ENCODE data around the gene TSPAN3.

The TSPAN3 gene

GRCh38 chr15:77048135-77048876 is 22.6 kb downstream of the TSPAN3 start:
- no peak for DNase-seq

GRCh38 chr15:77046704-77047412 is 24.1 kb downstream of the TSPAN3 start:
- DNase-seq: no peak

- DNase-seq: no peak
Observed at GRCh38 chr15:77045985-77046384, 24.9 kb downstream of the TSPAN3 start.

- no peak for DNase-seq
Observed at GRCh38 chr15:77044228-77045042, 26.5 kb downstream of the TSPAN3 start.

- no peak for DNase-seq
Observed at GRCh38 chr15:77042955-77043920, 27.7 kb downstream of the TSPAN3 start.

GRCh38 chr15:77042245-77042919 is 28.5 kb downstream of the TSPAN3 start:
- no peak for DNase-seq

GRCh38 chr15:77040673-77041072 is 30.2 kb downstream of the TSPAN3 start:
- no peak for DNase-seq

GRCh38 chr15:77039848-77040247 is 31.1 kb downstream of the TSPAN3 start:
- no peak for DNase-seq

- no peak for DNase-seq
Observed at GRCh38 chr15:77039217-77039533, 31.7 kb downstream of the TSPAN3 start.

GRCh38 chr15:77038312-77039216 is 32.3 kb downstream of the TSPAN3 start:
- DNase-seq: no peak

GRCh38 chr15:77037388-77038209 is 33.3 kb downstream of the TSPAN3 start:
- no peak for DNase-seq

GRCh38 chr15:77036537-77037387 is 34.1 kb downstream of the TSPAN3 start:
- DNase-seq: no peak

- no peak for DNase-seq
Observed at GRCh38 chr15:77035999-77036471, 34.9 kb downstream of the TSPAN3 start.

- DNase-seq: no peak
Observed at GRCh38 chr15:77035584-77035983, 35.3 kb downstream of the TSPAN3 start.

- DNase-seq: peak; percentile 10
Observed at GRCh38 chr15:77034695-77035489, 36.0 kb downstream of the TSPAN3 start.

- no peak for DNase-seq
Observed at GRCh38 chr15:77033729-77034671, 36.9 kb downstream of the TSPAN3 start.

- no peak for DNase-seq
Observed at GRCh38 chr15:77033417-77033728, 37.5 kb downstream of the TSPAN3 start.
